ENCODE results near the gene ALDH1A2. TPM values are rescaled to one million over a fixed set of nuclear protein-coding genes. Genes with fewer than 3 reads are reported as not detected.
"Not testable (repeated sequence)": the region's sequence is repeated elsewhere in the genome, so short reads cannot be mapped to it uniquely, and the experiment has no call there.

ALDH1A2 gene
- polyA plus RNA-seq, 3 donors from 2014 or later, result 0.59 TPM; not detected in 2

- H3K27me3 Mint-ChIP-seq (ENCODE audit: low read depth in 3 of 3), result peaks cover 4 to 21% (median 5%) of the 10 kb centered on the region in 3 donors
- H3K36me3 Mint-ChIP-seq, result no peaks in the 10 kb centered on the region
- H3K4me1 Mint-ChIP-seq, result no peaks in the 10 kb centered on the region
- peaks cover 4 to 25% (median 11%) of the 10 kb centered on the region in 6 donors for H3K9me3 Mint-ChIP-seq
- H3K4me3 Mint-ChIP-seq, result no peak overlapping the region
- no peak for DNase-seq
- H3K27ac Mint-ChIP-seq, result no peak overlapping the region
Observed at GRCh38 chr15:58019503-58020376, 45.8 kb downstream of the ALDH1A2 start.

- no peak for DNase-seq
- Mint-ChIP-seq H3K4me3 (no peak overlapping the region), H3K27ac (no peak overlapping the region), H3K4me1 (no peaks in the 10 kb centered on the region), H3K36me3 (no peaks in the 10 kb centered on the region), H3K27me3 (ENCODE audit: low read depth in 3 of 3) (peaks cover 2 to 17% (median 5%) of the 10 kb centered on the region in 3 donors), H3K9me3 (peaks cover 0 to 13% (median 6%) of the 10 kb centered on the region in 6 donors)
Observed at GRCh38 chr15:58017869-58018268, 47.6 kb downstream of the ALDH1A2 start.

- Mint-ChIP-seq H3K27ac (no peak overlapping the region), H3K4me3 (no peak overlapping the region), H3K36me3 (no peaks in the 10 kb centered on the region), H3K9me3 (peaks cover 0 to 4% (median 0%) of the 10 kb centered on the region in 6 donors), H3K4me1 (no peaks in the 10 kb centered on the region), H3K27me3 (ENCODE audit: low read depth in 3 of 3) (peaks cover 2 to 16% (median 6%) of the 10 kb centered on the region in 3 donors)
- DNase-seq, result no peak
Observed at GRCh38 chr15:58016581-58017175, 48.8 kb downstream of the ALDH1A2 start.

- DNase-seq, result no peak
- Mint-ChIP-seq H3K27ac (no peak overlapping the region), H3K27me3 (ENCODE audit: low read depth in 3 of 3) (peaks cover 2 to 15% (median 6%) of the 10 kb centered on the region in 3 donors), H3K4me3 (no peak overlapping the region), H3K36me3 (no peaks in the 10 kb centered on the region), H3K9me3 (no peaks in the 10 kb centered on the region), H3K4me1 (no peaks in the 10 kb centered on the region)
Observed at GRCh38 chr15:58015565-58015964, 49.9 kb downstream of the ALDH1A2 start.

- Mint-ChIP-seq H3K27me3 (ENCODE audit: low read depth in 3 of 3) (peaks cover 2 to 18% (median 6%) of the 10 kb centered on the region in 3 donors), H3K9me3 (no peaks in the 10 kb centered on the region), H3K27ac (no peak overlapping the region), H3K4me3 (no peak overlapping the region), H3K36me3 (no peaks in the 10 kb centered on the region), H3K4me1 (no peaks in the 10 kb centered on the region)
- DNase-seq, result no peak
Observed at GRCh38 chr15:58014470-58014869, 51.0 kb downstream of the ALDH1A2 start.

GRCh38 chr15:58014040-58014439 lies 51.5 kb downstream of the ALDH1A2 start:
- no peak for DNase-seq
- Mint-ChIP-seq H3K27ac (no peak overlapping the region), H3K4me1 (no peaks in the 10 kb centered on the region), H3K36me3 (no peaks in the 10 kb centered on the region), H3K27me3 (ENCODE audit: low read depth in 3 of 3) (peaks cover 2 to 18% (median 6%) of the 10 kb centered on the region in 3 donors), H3K9me3 (no peaks in the 10 kb centered on the region), H3K4me3 (no peak overlapping the region)

GRCh38 chr15:58010983-58011382 lies 54.5 kb downstream of the ALDH1A2 start:
- Mint-ChIP-seq H3K36me3 (no peaks in the 10 kb centered on the region), H3K27ac (no peak overlapping the region), H3K9me3 (peaks cover 0 to 8% (median 0%) of the 10 kb centered on the region in 6 donors), H3K4me3 (no peak overlapping the region), H3K27me3 (ENCODE audit: low read depth in 3 of 3) (peaks cover 4 to 14% (median 5%) of the 10 kb centered on the region in 3 donors), H3K4me1 (no peaks in the 10 kb centered on the region)
- DNase-seq, result no peak

- Mint-ChIP-seq H3K27ac (no peak overlapping the region), H3K36me3 (no peaks in the 10 kb centered on the region), H3K9me3 (peaks cover 0 to 8% (median 0%) of the 10 kb centered on the region in 6 donors), H3K27me3 (ENCODE audit: low read depth in 3 of 3) (peaks cover 5 to 18% (median 12%) of the 10 kb centered on the region in 3 donors), H3K4me1 (no peaks in the 10 kb centered on the region), H3K4me3 (no peak overlapping the region)
- no peak for DNase-seq
Observed at GRCh38 chr15:58003810-58004209, 61.7 kb downstream of the ALDH1A2 start.

GRCh38 chr15:58002338-58003126 lies 63.0 kb downstream of the ALDH1A2 start:
- H3K27me3 Mint-ChIP-seq (ENCODE audit: low read depth in 3 of 3), result peaks cover 5 to 23% (median 11%) of the 10 kb centered on the region in 3 donors
- DNase-seq, result no peak
- no peak overlapping the region for H3K27ac Mint-ChIP-seq
- no peak overlapping the region for H3K4me3 Mint-ChIP-seq
- no peaks in the 10 kb centered on the region for H3K4me1 Mint-ChIP-seq
- no peaks in the 10 kb centered on the region for H3K36me3 Mint-ChIP-seq
- peaks cover 0 to 8% (median 1%) of the 10 kb centered on the region in 6 donors for H3K9me3 Mint-ChIP-seq

- H3K9me3 Mint-ChIP-seq, H3K4me1 Mint-ChIP-seq, H3K4me3 Mint-ChIP-seq, H3K27ac Mint-ChIP-seq, H3K36me3 Mint-ChIP-seq, DNase-seq: not testable (repeated sequence)
- peaks cover 8 to 25% (median 10%) of the 10 kb centered on the region in 3 donors for H3K27me3 Mint-ChIP-seq (ENCODE audit: low read depth in 3 of 3)
Observed at GRCh38 chr15:57999699-58000098, 65.8 kb downstream of the ALDH1A2 start.

GRCh38 chr15:57996561-57996960 lies 69.0 kb downstream of the ALDH1A2 start:
- H3K36me3 Mint-ChIP-seq, result no peaks in the 10 kb centered on the region
- H3K9me3 Mint-ChIP-seq, result peaks cover 0 to 2% (median 0%) of the 10 kb centered on the region in 6 donors
- DNase-seq, result no peak
- no peak overlapping the region for H3K27ac Mint-ChIP-seq
- H3K27me3 Mint-ChIP-seq (ENCODE audit: low read depth in 3 of 3), result peaks cover 8 to 26% (median 13%) of the 10 kb centered on the region in 3 donors
- no peak overlapping the region for H3K4me3 Mint-ChIP-seq
- no peaks in the 10 kb centered on the region for H3K4me1 Mint-ChIP-seq

- no peak for DNase-seq
- H3K27ac Mint-ChIP-seq, result no peak overlapping the region
- H3K4me3 Mint-ChIP-seq, result no peak overlapping the region
- H3K9me3 Mint-ChIP-seq, result peaks cover 0 to 2% (median 0%) of the 10 kb centered on the region in 6 donors
- peaks cover 6 to 22% (median 10%) of the 10 kb centered on the region in 3 donors for H3K27me3 Mint-ChIP-seq (ENCODE audit: low read depth in 3 of 3)
- H3K4me1 Mint-ChIP-seq, result no peaks in the 10 kb centered on the region
- H3K36me3 Mint-ChIP-seq, result no peaks in the 10 kb centered on the region
Observed at GRCh38 chr15:57994221-57995049, 71.1 kb downstream of the ALDH1A2 start.
